ENCODE measurements around the gene KIAA1586. TPM values are rescaled to one million over a fixed set of nuclear protein-coding genes. Genes with fewer than 3 reads are reported as not detected.

KIAA1586 gene
- total RNA-seq, 1 donor = 17.4 TPM

- Histone ChIP-seq H3K4me1 (ENCODE audit: insufficient read depth, low read length) (peaks cover 8% of the 10 kb centered on the region), H4K20me1 (ENCODE audit: insufficient read depth, low read length) (no peaks in the 10 kb centered on the region), H3K4me2 (ENCODE audit: insufficient read depth, low read length) (no peak overlapping the region), H3K27me3 (ENCODE audit: insufficient read depth, low read length) (no peaks in the 10 kb centered on the region), H3K79me2 (ENCODE audit: insufficient read depth, low read length) (no peaks in the 10 kb centered on the region), H3K36me3 (ENCODE audit: insufficient read depth, low read length) (no peaks in the 10 kb centered on the region), H3K4me3 (ENCODE audit: insufficient read depth, low read length) (no peak overlapping the region), H2AFZ (ENCODE audit: low read length) (no peak overlapping the region), H3K27ac (ENCODE audit: low read depth, low read length) (no peak overlapping the region), H3K9me3 (ENCODE audit: low read depth, low read length) (no peaks in the 10 kb centered on the region)
- no peak for TF ChIP-seq CTCF (IDR thresholded peaks at IDR 0.05; ENCODE audit: extremely low read depth, low read depth, low read length)
- DNase-seq (ENCODE audit: insufficient read length, low spot score, missing footprints) = no peak
Observed at GRCh38 chr6:57017069-57017468, 29.4 kb upstream of the KIAA1586 start.

GRCh38 chr6:57017841-57018240 is 28.7 kb upstream of the KIAA1586 start:
- Histone ChIP-seq H3K27ac (ENCODE audit: low read depth, low read length) (no peak overlapping the region), H3K36me3 (ENCODE audit: insufficient read depth, low read length) (no peaks in the 10 kb centered on the region), H3K9me3 (ENCODE audit: low read depth, low read length) (no peaks in the 10 kb centered on the region), H3K79me2 (ENCODE audit: insufficient read depth, low read length) (no peaks in the 10 kb centered on the region), H3K27me3 (ENCODE audit: insufficient read depth, low read length) (no peaks in the 10 kb centered on the region), H2AFZ (ENCODE audit: low read length) (no peak overlapping the region), H3K4me2 (ENCODE audit: insufficient read depth, low read length) (no peak overlapping the region), H3K4me3 (ENCODE audit: insufficient read depth, low read length) (no peak overlapping the region), H4K20me1 (ENCODE audit: insufficient read depth, low read length) (no peaks in the 10 kb centered on the region), H3K4me1 (ENCODE audit: insufficient read depth, low read length) (peaks cover 8% of the 10 kb centered on the region)
- no peak for TF ChIP-seq CTCF (IDR thresholded peaks at IDR 0.05; ENCODE audit: extremely low read depth, low read depth, low read length)
- DNase-seq (ENCODE audit: insufficient read length, low spot score, missing footprints) = no peak

GRCh38 chr6:57019434-57019833 is 27.1 kb upstream of the KIAA1586 start:
- TF ChIP-seq CTCF (IDR thresholded peaks at IDR 0.05; ENCODE audit: extremely low read depth, low read depth, low read length) = no peak
- no peaks in the 10 kb centered on the region for H3K27me3 ChIP-seq (ENCODE audit: insufficient read depth, low read length)
- no peaks in the 10 kb centered on the region for H3K79me2 ChIP-seq (ENCODE audit: insufficient read depth, low read length)
- H3K4me1 ChIP-seq (ENCODE audit: insufficient read depth, low read length) = no peaks in the 10 kb centered on the region
- H3K4me3 ChIP-seq (ENCODE audit: insufficient read depth, low read length) = no peak overlapping the region
- no peak overlapping the region for H3K27ac ChIP-seq (ENCODE audit: low read depth, low read length)
- no peaks in the 10 kb centered on the region for H4K20me1 ChIP-seq (ENCODE audit: insufficient read depth, low read length)
- DNase-seq (ENCODE audit: insufficient read length, low spot score, missing footprints) = no peak
- no peak overlapping the region for H2AFZ ChIP-seq (ENCODE audit: low read length)
- H3K36me3 ChIP-seq (ENCODE audit: insufficient read depth, low read length) = no peaks in the 10 kb centered on the region
- H3K9me3 ChIP-seq (ENCODE audit: low read depth, low read length) = no peaks in the 10 kb centered on the region
- H3K4me2 ChIP-seq (ENCODE audit: insufficient read depth, low read length) = no peak overlapping the region

GRCh38 chr6:57021086-57021720 is 25.3 kb upstream of the KIAA1586 start:
- H3K79me2 ChIP-seq (ENCODE audit: insufficient read depth, low read length) = no peaks in the 10 kb centered on the region
- H3K36me3 ChIP-seq (ENCODE audit: insufficient read depth, low read length) = no peaks in the 10 kb centered on the region
- H3K4me1 ChIP-seq (ENCODE audit: insufficient read depth, low read length) = no peaks in the 10 kb centered on the region
- peak overlapping the region; percentile 63 for H2AFZ ChIP-seq (ENCODE audit: low read length)
- H3K27me3 ChIP-seq (ENCODE audit: insufficient read depth, low read length) = no peaks in the 10 kb centered on the region
- H3K4me3 ChIP-seq (ENCODE audit: insufficient read depth, low read length) = no peak overlapping the region
- H3K4me2 ChIP-seq (ENCODE audit: insufficient read depth, low read length) = no peak overlapping the region
- no peak for DNase-seq (ENCODE audit: insufficient read length, low spot score, missing footprints)
- H4K20me1 ChIP-seq (ENCODE audit: insufficient read depth, low read length) = no peaks in the 10 kb centered on the region
- peak; percentile 58 for TF ChIP-seq CTCF (IDR thresholded peaks at IDR 0.05; ENCODE audit: extremely low read depth, low read depth, low read length)
- H3K9me3 ChIP-seq (ENCODE audit: low read depth, low read length) = no peaks in the 10 kb centered on the region
- no peak overlapping the region for H3K27ac ChIP-seq (ENCODE audit: low read depth, low read length)

Measured in osteoblast (primary cell).